B cell (primary cell): ENCODE data around the gene KCNQ2.

Source experiments
- EZH2 ChIP-seq: IDR thresholded peaks from 2 replicates; pipeline ENCODE4 v1.6.1; 2012; ENCODE audit warnings: borderline replicate concordance, low read depth, mild to moderate bottlenecking, moderate library complexity, low read length; ENCODE audit not compliant: insufficient read depth, poor library complexity, severe bottlenecking
- TF ChIP-seq, protein P1 (sequence below): fragments of 200-600 bp; IDR thresholded peaks from one replicate; pipeline ENCODE4 v1.8.0; 2022; ENCODE audit warnings: antibody characterized with exemption, mild to moderate bottlenecking

DNA sequence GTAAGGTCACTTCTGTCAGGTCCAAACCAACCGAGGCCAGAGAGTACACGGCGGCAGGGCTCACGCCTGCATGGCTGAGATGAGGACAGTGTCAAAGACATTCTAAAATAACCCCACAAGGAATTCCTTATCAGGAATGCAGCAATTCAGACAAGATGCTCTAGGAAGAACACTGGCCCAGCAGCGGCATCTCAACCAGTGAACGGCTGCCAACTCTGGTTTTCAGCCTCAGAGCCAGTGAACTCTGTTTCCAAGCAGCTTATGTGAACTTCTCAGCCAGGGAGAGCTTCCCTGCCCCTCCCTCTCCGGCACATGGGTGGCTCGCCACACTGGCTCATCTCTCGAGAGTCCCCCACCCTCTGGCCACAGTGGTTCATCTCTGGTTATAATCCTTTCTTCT, 36.9 kb downstream of the KCNQ2 start:
- TF ChIP-seq, protein P1, sequence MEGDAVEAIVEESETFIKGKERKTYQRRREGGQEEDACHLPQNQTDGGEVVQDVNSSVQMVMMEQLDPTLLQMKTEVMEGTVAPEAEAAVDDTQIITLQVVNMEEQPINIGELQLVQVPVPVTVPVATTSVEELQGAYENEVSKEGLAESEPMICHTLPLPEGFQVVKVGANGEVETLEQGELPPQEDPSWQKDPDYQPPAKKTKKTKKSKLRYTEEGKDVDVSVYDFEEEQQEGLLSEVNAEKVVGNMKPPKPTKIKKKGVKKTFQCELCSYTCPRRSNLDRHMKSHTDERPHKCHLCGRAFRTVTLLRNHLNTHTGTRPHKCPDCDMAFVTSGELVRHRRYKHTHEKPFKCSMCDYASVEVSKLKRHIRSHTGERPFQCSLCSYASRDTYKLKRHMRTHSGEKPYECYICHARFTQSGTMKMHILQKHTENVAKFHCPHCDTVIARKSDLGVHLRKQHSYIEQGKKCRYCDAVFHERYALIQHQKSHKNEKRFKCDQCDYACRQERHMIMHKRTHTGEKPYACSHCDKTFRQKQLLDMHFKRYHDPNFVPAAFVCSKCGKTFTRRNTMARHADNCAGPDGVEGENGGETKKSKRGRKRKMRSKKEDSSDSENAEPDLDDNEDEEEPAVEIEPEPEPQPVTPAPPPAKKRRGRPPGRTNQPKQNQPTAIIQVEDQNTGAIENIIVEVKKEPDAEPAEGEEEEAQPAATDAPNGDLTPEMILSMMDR, result no peak
- TF ChIP-seq EZH2, result no peak
